Endothelial cell of hepatic sinusoid (primary cell): ENCODE data around the gene GALNT12.

Experiments
- in situ Hi-C: cut with HindIII; loops from 2 replicates; pipeline ENCODE4 v1.10.0; 2017; ENCODE audit warnings: low sequenced_read_pairs

The GALNT12 gene

GRCh38 chr9:98801561-98801960 lies 5.9 kb upstream of the GALNT12 start:
- in situ Hi-C loops: no loop called here

- in situ Hi-C loops: no loop called here
These were observed 5.5 kb upstream of the GALNT12 start for GRCh38 chr9:98801969-98802371.

- in situ Hi-C loops: no loop called here
These were observed 3.4 kb upstream of the GALNT12 start for GRCh38 chr9:98804083-98804482.

- in situ Hi-C loops: no loop called here
These were observed 1.8 kb upstream of the GALNT12 start for GRCh38 chr9:98805506-98806272.

- in situ Hi-C loops: no loop called here
These were observed 955 bp upstream of the GALNT12 start for GRCh38 chr9:98806394-98807035.

- in situ Hi-C loops: no loop called here
These were observed 335 bp downstream of the GALNT12 start for GRCh38 chr9:98807814-98808195.

- in situ Hi-C loops: no loop called here
These were observed 943 bp downstream of the GALNT12 start for GRCh38 chr9:98808411-98808815.

- in situ Hi-C loops: no loop called here
These were observed 1.4 kb downstream of the GALNT12 start for GRCh38 chr9:98808875-98809274.

- in situ Hi-C loops: no loop called here
These were observed 2.0 kb downstream of the GALNT12 start for GRCh38 chr9:98809311-98810101.

GRCh38 chr9:98810102-98810842 lies 2.8 kb downstream of the GALNT12 start:
- in situ Hi-C loops: no loop called here

- in situ Hi-C loops: no loop called here
These were observed 3.7 kb downstream of the GALNT12 start for GRCh38 chr9:98811051-98811650.

GRCh38 chr9:98815391-98815951 lies 8.0 kb downstream of the GALNT12 start:
- in situ Hi-C loops: no loop called here

- in situ Hi-C loops: no loop called here
These were observed 11.3 kb downstream of the GALNT12 start for GRCh38 chr9:98818764-98819163.

- in situ Hi-C loops: no loop called here
These were observed 11.8 kb downstream of the GALNT12 start for GRCh38 chr9:98819231-98819630.

- in situ Hi-C loops: no loop called here
These were observed 14.4 kb downstream of the GALNT12 start for GRCh38 chr9:98821831-98822230.

- in situ Hi-C loops: no loop called here
These were observed 15.2 kb downstream of the GALNT12 start for GRCh38 chr9:98822661-98823060.

- in situ Hi-C loops: no loop called here
These were observed 16.3 kb downstream of the GALNT12 start for GRCh38 chr9:98823666-98824334.

GRCh38 chr9:98825414-98825813 lies 17.9 kb downstream of the GALNT12 start:
- in situ Hi-C loops: no loop called here

GRCh38 chr9:98826716-98827115 lies 19.2 kb downstream of the GALNT12 start:
- in situ Hi-C loops: no loop called here

GRCh38 chr9:98829766-98830165 lies 22.3 kb downstream of the GALNT12 start:
- in situ Hi-C loops: no loop called here
